HG03439 (cell line): Measurements from ENCODE around the gene SAMD8.
A peak's percentile ranks its signal among the peaks of the same experiment; 100 is the strongest.
"Not testable (repeated sequence)": the region's sequence is repeated elsewhere in the genome, so short reads cannot be mapped to it uniquely, and the experiment has no call there.

Source experiments
- ATAC-seq: cut with Tn5 transposase; IDR thresholded peaks from one replicate; pipeline ENCODE4 v1.9.1; 2021; ENCODE audit warnings: mild to moderate bottlenecking, moderate library complexity; ENCODE audit not compliant: unreplicated experiment

The SAMD8 gene

GRCh38 chr10:75191821-75192568 lies 80.5 kb downstream of the SAMD8 start:
- no peak for ATAC-seq

- ATAC-seq, result not testable (repeated sequence)
Measured at GRCh38 chr10:75194625-75195024, 83.2 kb downstream of the SAMD8 start.

GRCh38 chr10:75195035-75195763 lies 83.7 kb downstream of the SAMD8 start:
- ATAC-seq, result no peak

DNA sequence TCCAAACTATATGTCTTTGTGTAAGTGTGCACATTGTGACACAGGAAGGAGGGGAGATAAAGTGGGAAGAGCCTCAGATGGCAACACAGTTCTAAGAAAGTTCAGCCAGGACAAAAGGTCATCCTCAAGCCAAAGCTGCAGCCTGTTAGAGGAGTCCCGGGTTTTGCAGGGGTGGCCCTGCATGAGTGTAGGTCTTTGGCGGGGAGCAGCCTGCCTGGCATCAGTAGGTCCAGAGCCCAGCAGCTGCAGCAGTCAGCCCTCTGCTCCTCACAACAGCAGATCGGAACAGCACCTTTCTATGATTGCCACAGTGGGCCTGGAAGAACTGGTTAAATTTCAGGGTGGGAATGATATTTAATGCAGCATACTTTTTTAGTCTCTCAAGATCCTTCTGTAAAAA lies 85.6 kb downstream of the SAMD8 start:
- ATAC-seq, result no peak

- ATAC-seq, result no peak
Measured at GRCh38 chr10:75197906-75198305, 86.5 kb downstream of the SAMD8 start.

GRCh38 chr10:75199949-75200348 lies 88.5 kb downstream of the SAMD8 start:
- not testable (repeated sequence) for ATAC-seq

DNA sequence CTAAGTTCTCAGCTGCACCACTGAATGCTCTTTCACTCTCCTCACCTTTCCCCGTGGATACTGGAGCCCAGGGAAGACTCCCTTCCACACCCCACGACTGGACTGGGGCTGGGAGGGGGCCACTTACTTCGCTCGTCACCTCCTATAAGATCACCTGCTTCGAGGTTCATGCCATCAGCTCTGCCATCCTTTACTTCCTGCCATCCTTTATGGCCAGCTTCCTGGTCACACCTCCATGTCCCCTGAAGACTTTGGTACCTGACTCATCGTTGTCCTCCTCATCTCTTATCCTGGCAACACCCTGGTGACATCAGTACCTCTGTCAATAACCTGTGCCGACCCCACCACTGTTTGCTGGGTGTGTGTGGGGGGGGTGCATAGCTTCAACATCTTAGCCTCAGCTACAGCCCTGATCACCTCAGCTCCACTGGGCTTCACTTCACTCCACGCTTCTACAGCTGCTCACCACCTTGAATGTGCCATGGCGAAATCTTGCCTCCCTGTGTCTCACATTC lies 90.4 kb downstream of the SAMD8 start:
- no peak for ATAC-seq

GRCh38 chr10:75202321-75203045 lies 91.0 kb downstream of the SAMD8 start:
- ATAC-seq, result no peak

GRCh38 chr10:75203046-75203620 lies 91.7 kb downstream of the SAMD8 start:
- ATAC-seq, result not testable (repeated sequence)

GRCh38 chr10:75203724-75204123 lies 92.3 kb downstream of the SAMD8 start:
- no peak for ATAC-seq

- no peak for ATAC-seq
Measured at GRCh38 chr10:75205908-75206307, 94.5 kb downstream of the SAMD8 start.

- not testable (repeated sequence) for ATAC-seq
Measured at GRCh38 chr10:75206638-75207037, 95.2 kb downstream of the SAMD8 start.

GRCh38 chr10:75207079-75207856 lies 95.8 kb downstream of the SAMD8 start:
- ATAC-seq, result no peak

GRCh38 chr10:75207857-75208144 lies 96.3 kb downstream of the SAMD8 start:
- no peak for ATAC-seq

GRCh38 chr10:75208181-75208580 lies 96.7 kb downstream of the SAMD8 start:
- ATAC-seq, result no peak

DNA sequence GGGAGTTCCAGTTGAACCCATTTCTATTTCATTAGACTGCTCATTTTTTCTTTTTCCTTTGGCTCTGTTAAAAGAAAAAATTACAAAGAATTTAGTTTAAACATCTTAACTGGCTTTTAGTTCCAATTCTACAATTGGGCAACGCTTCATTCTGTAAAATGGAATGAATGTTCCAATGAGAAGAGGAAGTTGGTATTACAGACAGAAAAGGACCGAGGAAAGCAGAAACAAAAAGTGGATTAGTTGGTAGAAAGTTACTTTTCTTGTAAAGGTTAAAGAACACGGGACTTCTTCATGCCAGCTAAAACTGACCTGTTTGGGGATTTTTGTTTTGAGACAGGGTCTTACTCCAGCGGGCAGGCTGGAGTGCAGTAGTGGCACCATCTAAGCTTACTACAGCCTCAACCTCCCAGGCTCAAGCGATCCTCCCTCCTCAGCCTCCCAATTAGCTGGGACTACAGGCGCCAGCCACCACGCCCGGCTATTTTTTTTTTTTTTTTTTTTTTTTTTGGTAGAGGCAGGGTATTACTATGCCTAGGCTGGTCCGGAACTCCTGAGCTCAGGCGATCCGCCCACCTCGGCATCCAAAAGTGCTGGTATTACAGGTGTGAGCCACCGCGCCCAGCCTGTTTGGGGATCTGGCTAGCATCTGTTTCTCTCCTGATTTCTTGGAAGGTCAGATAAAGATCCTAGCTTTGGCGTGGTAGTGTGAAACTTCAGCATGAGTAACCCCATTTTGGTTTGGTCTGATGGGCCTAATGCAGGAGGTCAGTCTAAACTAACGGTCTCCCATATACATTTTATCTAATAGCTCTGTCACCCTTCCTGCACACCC lies 97.8 kb downstream of the SAMD8 start:
- no peak for ATAC-seq

- peak; percentile 56 for ATAC-seq
Measured at GRCh38 chr10:75209921-75210281, 98.4 kb downstream of the SAMD8 start.

DNA sequence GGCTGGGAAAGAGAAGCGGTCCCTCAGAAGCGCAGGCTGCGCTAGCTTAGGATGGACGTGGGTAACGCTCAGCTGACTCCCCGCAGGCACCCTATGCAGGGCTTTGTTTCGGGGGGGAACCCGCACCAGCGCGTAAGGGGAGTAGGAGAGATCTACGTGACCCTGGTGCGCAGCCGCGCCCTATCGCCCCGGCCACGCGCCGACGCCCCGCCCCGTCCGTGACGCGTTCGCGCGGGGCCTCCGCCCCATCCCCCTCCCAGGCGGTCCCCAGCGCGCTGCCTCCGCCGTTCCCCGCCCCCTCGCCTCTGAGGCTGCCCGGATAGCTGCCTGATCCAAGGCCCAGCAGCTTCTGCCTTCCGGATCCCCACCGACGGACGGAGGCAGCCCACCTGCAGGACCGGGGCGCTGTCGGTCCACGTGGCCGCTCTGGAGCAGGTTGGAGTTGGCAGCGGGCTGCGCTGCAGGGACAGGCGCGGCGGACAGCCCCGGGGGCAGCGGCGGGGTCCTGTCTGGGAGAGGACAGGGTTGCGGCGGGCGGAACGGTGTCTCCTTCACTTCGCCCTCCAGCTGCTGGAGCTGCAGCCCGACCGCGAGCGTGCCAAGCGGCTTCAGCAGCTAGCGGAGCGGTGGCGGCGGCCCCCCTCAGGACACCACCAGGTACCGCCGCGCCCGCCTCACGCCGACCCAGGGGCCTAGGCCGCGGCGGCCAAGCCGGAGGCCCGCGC lies 99.0 kb downstream of the SAMD8 start, which contains the start of gene VDAC2:
Gene VDAC2 (plus strand): TSS at position 515 of the 725 bp plus-strand sequence. CDS start 363 bp downstream, outside the sequence.
- peak; percentile 82 for ATAC-seq
